Measurements from ENCODE around the gene PRM1. TPM values are rescaled to one million over a fixed set of nuclear protein-coding genes. Genes with fewer than 3 reads are reported as not detected.

PRM1 gene
- total and polyA plus RNA-seq, 2 of the 4 experiments (the other 2 are of a cell fraction) = not detected

GRCh38 chr16:11299865-11300559 lies 18.9 kb upstream of the PRM1 start:
- in situ Hi-C loops (cut with MboI; ENCODE audit: low sequenced_read_pairs) = no loop called here
- Histone ChIP-seq H3K56ac (ENCODE audit: extremely low read depth, insufficient read depth, low read length) (no peak overlapping the region), H2BK15ac (ENCODE audit: low read depth, low read length) (no peak overlapping the region), H3K23ac (ENCODE audit: low read depth, low read length) (no peak overlapping the region), H2AK9ac (replicated peaks; ENCODE audit: low read depth, low read length, poor library complexity) (no peak overlapping the region), H3K9ac (ENCODE audit: low read depth, low read length) (no peak overlapping the region), H3K9me1 (ENCODE audit: insufficient read depth, low read length) (no peaks in the 10 kb centered on the region), H4K20me1 (ENCODE audit: insufficient read depth, low read length) (no peaks in the 10 kb centered on the region), H2AK5ac (ENCODE audit: low read depth, low read length) (0 out of 2 replicates have a peak overlapping the region, but pooled peaks have one; percentile 6), H3K27me3 (ENCODE audit: control insufficient read depth, insufficient read depth, low read length) (no peaks in the 10 kb centered on the region), H3K36me3 (ENCODE audit: control insufficient read depth, insufficient read depth, low read length) (no peaks in the 10 kb centered on the region), H2BK20ac (ENCODE audit: low read depth, low read length) (no peak overlapping the region; the same call in 1 of the 2 replicates), H4K8ac (ENCODE audit: low read depth in 2 of 2, low read length in 2 of 2) (no peak overlapping the region), H2BK120ac (ENCODE audit: low read depth, low read length) (no peak overlapping the region), H4K91ac (ENCODE audit: insufficient read depth, low read depth, low read length) (no peak overlapping the region), H3K9me3 (ENCODE audit: control insufficient read depth, insufficient read depth, low read length) (no peaks in the 10 kb centered on the region), H3K18ac (ENCODE audit: low read depth, low read length) (no peak overlapping the region), H2BK5ac (ENCODE audit: low read depth, low read length, poor library complexity, severe bottlenecking) (no peak overlapping the region), H2AFZ (replicated peaks; ENCODE audit: low read length, poor library complexity) (no peak overlapping the region), H3K4me2 (ENCODE audit: low read depth, low read length) (no peak overlapping the region), H3K14ac (replicated peaks; ENCODE audit: low read depth, low read length) (no peak overlapping the region), H3K4ac (ENCODE audit: low read depth, low read length) (no peak overlapping the region), H3K79me1 (ENCODE audit: low read depth in 1 of 2, low read length in 2 of 2) (no peaks in the 10 kb centered on the region), H3K4me3 (ENCODE audit: insufficient read depth, low read depth, low read length) (no peak overlapping the region), H3K4me1 (ENCODE audit: control insufficient read depth, insufficient read depth, low read length) (peaks cover 10% of the 10 kb centered on the region), H3K27ac (ENCODE audit: insufficient read depth, low read length) (no peak overlapping the region), H4K5ac (ENCODE audit: low read depth, low read length) (no peak overlapping the region)
- dilution Hi-C loops (cut with HindIII; ENCODE audit: low sequenced_read_pairs, unreplicated experiment) = no loop called here
- ChIA-PET POLR2A (ENCODE audit: unreplicated experiment) (no interaction called here), CTCF (no interaction called here)
- no TSS peak for BruUV-seq (replicated peaks)
- no CpG with 5 or more reads among the region's 6 CpGs for WGBS, 2 experiments (ENCODE audit: extremely low coverage in 2 of 2, insufficient read length in 1 of 2)
- no peak for TF ChIP-seq MAFK (IDR thresholded peaks at IDR 0.05; ENCODE audit: low read depth, low read length)
- TF ChIP-seq FOS (IDR thresholded peaks at IDR 0.05; ENCODE audit: low read depth, low read length) = no peak
- TF ChIP-seq, protein P1, sequence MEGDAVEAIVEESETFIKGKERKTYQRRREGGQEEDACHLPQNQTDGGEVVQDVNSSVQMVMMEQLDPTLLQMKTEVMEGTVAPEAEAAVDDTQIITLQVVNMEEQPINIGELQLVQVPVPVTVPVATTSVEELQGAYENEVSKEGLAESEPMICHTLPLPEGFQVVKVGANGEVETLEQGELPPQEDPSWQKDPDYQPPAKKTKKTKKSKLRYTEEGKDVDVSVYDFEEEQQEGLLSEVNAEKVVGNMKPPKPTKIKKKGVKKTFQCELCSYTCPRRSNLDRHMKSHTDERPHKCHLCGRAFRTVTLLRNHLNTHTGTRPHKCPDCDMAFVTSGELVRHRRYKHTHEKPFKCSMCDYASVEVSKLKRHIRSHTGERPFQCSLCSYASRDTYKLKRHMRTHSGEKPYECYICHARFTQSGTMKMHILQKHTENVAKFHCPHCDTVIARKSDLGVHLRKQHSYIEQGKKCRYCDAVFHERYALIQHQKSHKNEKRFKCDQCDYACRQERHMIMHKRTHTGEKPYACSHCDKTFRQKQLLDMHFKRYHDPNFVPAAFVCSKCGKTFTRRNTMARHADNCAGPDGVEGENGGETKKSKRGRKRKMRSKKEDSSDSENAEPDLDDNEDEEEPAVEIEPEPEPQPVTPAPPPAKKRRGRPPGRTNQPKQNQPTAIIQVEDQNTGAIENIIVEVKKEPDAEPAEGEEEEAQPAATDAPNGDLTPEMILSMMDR (conservative IDR thresholded peaks at IDR 0.05; ENCODE audit: low read depth, low read length) = no peak
- TF ChIP-seq USF2 (IDR thresholded peaks at IDR 0.05; ENCODE audit: low read depth, low read length) = no peak
- TF ChIP-seq ELK1 (IDR thresholded peaks at IDR 0.05; ENCODE audit: borderline replicate concordance, low read depth, low read length) = no peak
- ATAC-seq (ENCODE audit: low read depth) (no peak), DNase-seq (no peak)
- intact Hi-C loops (cut with micrococcal nuclease) = loop anchor here (5.0 kb wide), 1 partner anchor 52 kb away; no protein-coding TSS in a partner anchor
